GM21619 (cell line): ENCODE measurements around the gene THADA.
A peak's percentile ranks its signal among the peaks of the same experiment; 100 is the strongest.
"Not testable (repeated sequence)": the region's sequence is repeated elsewhere in the genome, so short reads cannot be mapped to it uniquely, and the experiment has no call there.

Experiments
- ATAC-seq: cut with Tn5 transposase; IDR thresholded peaks from one replicate; pipeline ENCODE4 v1.9.1; 2021; ENCODE audit not compliant: unreplicated experiment

The THADA gene

GRCh38 chr2:43393918-43394317, 201.9 kb downstream of the THADA start:
- no peak for ATAC-seq

- ATAC-seq = no peak
These were observed 204.0 kb downstream of the THADA start for GRCh38 chr2:43391878-43392215.

GRCh38 chr2:43391201-43391877, 204.5 kb downstream of the THADA start:
- no peak for ATAC-seq

GRCh38 chr2:43389581-43390466, 206.0 kb downstream of the THADA start:
- no peak for ATAC-seq

GRCh38 chr2:43388371-43388770, 207.5 kb downstream of the THADA start:
- ATAC-seq = no peak

GRCh38 chr2:43387092-43388062, 208.5 kb downstream of the THADA start:
- ATAC-seq = peak; percentile 85

GRCh38 chr2:43386679-43387078, 209.2 kb downstream of the THADA start:
- not testable (repeated sequence) for ATAC-seq

GRCh38 chr2:43384143-43384542, 211.7 kb downstream of the THADA start:
- ATAC-seq = no peak

GRCh38 chr2:43383533-43383932, 212.3 kb downstream of the THADA start:
- no peak for ATAC-seq

- no peak for ATAC-seq
These were observed 216.3 kb downstream of the THADA start for GRCh38 chr2:43379494-43379893.

GRCh38 chr2:43377327-43377726, 218.5 kb downstream of the THADA start:
- ATAC-seq = no peak

GRCh38 chr2:43376523-43377198, 219.2 kb downstream of the THADA start:
- no peak for ATAC-seq

- ATAC-seq = no peak
These were observed 219.9 kb downstream of the THADA start for GRCh38 chr2:43375746-43376522.

GRCh38 chr2:43372416-43373081, 223.3 kb downstream of the THADA start:
- no peak for ATAC-seq

- no peak for ATAC-seq
These were observed 225.1 kb downstream of the THADA start for GRCh38 chr2:43370705-43371104.

GRCh38 chr2:43370146-43370545, 225.7 kb downstream of the THADA start:
- no peak for ATAC-seq

- no peak for ATAC-seq
These were observed 227.1 kb downstream of the THADA start for GRCh38 chr2:43368483-43369385.

- no peak for ATAC-seq
These were observed 228.6 kb downstream of the THADA start for GRCh38 chr2:43367012-43367782.
